Upper lobe of left lung (tissue), 4 donors: Measurements from ENCODE around the gene TBC1D12.

Source experiments
- CTCF ChIP-seq, 6 experiments: fragments of 450-650 bp in 4 of 6; fragments of 200-600 bp in 2 of 6; sonication (generic) in 2 of 6; IDR thresholded peaks; one replicate each; pipeline ENCODE4 v1.5.1; 2016 to 2019; ENCODE audit warnings: antibody characterized with exemption in 6 of 6
- EP300 ChIP-seq, 4 donors: sonication (generic); formaldehyde crosslinking; IDR thresholded peaks; one replicate each; pipeline ENCODE4 v1.5.1; 2017; ENCODE audit warnings: antibody characterized with exemption in 4 of 4, control low read depth in 2 of 4
- POLR2A ChIP-seq, 4 donors: fragments of 450-650 bp; IDR thresholded peaks; one replicate each; pipeline ENCODE4 v1.5.1; 2016 to 2017; ENCODE audit warnings: antibody characterized with exemption in 4 of 4, mild to moderate bottlenecking in 2 of 4
- POLR2AphosphoS5 ChIP-seq, 2 donors: sonication (generic); formaldehyde crosslinking; IDR thresholded peaks; one replicate each; pipeline ENCODE4 v1.5.1; 2017; ENCODE audit warnings: antibody characterized with exemption in 2 of 2

DNA sequence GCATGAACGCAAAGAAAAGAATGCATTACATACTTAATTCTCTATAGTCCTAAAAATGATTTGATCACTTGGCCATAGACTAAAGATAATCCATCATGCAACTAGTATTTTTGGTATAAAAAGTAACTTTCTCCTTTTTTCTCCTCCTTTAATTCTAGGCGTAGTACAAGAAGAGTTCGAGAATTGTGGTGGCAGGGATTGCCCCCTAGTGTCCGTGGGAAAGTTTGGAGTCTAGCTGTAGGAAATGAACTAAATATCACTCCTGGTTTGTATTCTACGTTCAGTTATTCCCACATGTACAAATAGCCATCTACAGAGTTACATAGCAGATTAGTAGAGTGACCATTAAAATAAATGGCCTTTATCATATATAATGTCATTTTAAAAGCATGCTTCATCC is 97.7 kb downstream of the TBC1D12 start:
- TF ChIP-seq CTCF (IDR thresholded peaks at IDR 0.05) (no peak), EP300 (IDR thresholded peaks at IDR 0.05) (no peak), POLR2AphosphoS5 (IDR thresholded peaks at IDR 0.05) (no peak), POLR2A (IDR thresholded peaks at IDR 0.05) (no peak)
